H1 (cell line): ENCODE data around the gene BHLHE23. TPM values are rescaled to one million over a fixed set of nuclear protein-coding genes. Genes with fewer than 3 reads are reported as not detected.

Source experiments
- HDAC6 ChIP-seq: IDR thresholded peaks from one replicate; pipeline ENCODE4 v1.7.1; 2012; ENCODE audit warnings: low read depth, mild to moderate bottlenecking, inconsistent platforms, low read length, moderate library complexity
- KDM1A ChIP-seq: fragments of 200-600, 300-600 bp; sonication (generic); IDR thresholded peaks from 2 replicates; pipeline ENCODE4 v1.7.1; 2016; ENCODE audit warnings: mild to moderate bottlenecking, low read length, borderline replicate concordance
- YY1 ChIP-seq: IDR thresholded peaks from 2 replicates; pipeline ENCODE4 v1.6.1; 2011; ENCODE audit warnings: low read depth, mild to moderate bottlenecking, low read length
- polyA plus RNA-seq, 7 experiments: library from polyadenylated mRNA; depleted of rRNA in 3 of 7; stranded (reverse) in 5 of 7; unstranded in 2 of 7; fragments of >200 nt in 5 of 7; fragments of 200-250 nt in 2 of 7; gene quantifications; 1 replicate in 5 of 7; 2 replicates in 1 of 7; 4 replicates in 1 of 7; pipeline versions ENCODE4 v1.2.1 to v1.2.3, GENCODE V29; 2011 to 2013; ENCODE audit warnings: missing spikeins in 2 of 7, mixed read lengths in 2 of 7
- total RNA-seq: library from RNA; stranded (reverse); fragmentation: NEBNext Ultra II Directional; extraction: Animal tissue kit (Norgen Biotek cat#: 25700); gene quantifications from 2 replicates; pipeline ENCODE4 v1.2.1, GENCODE V29; 2021
- TF ChIP-seq, protein P1 (sequence below): IDR thresholded peaks from 2 replicates; pipeline ENCODE4 v1.6.1; 2012; ENCODE audit warnings: inconsistent platforms

Gene BHLHE23
- total and polyA plus RNA-seq, 2 of the 8 experiments (the other 6 are each of a cell fraction or from before 2014, with no cell fraction given), result 0.47 TPM; not detected in 1

DNA sequence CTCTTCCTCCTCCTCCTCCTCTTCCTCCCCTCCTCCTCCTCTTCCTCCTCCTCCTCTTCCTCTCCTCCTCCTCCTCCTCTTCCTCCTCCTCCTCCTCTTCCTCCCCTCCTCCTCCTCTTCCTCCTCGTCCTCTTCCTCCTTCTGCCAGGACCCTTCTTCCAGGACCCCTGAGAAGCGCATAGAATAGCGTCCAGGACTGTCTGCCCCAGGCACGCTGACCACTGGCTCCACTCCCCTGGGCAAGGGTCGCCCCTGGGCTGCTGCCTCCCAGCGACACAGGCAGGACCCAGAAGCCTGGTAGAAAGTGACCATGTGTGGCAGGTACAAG lies 42.4 kb upstream of the BHLHE23 start (continued):
- TF ChIP-seq, protein P1, sequence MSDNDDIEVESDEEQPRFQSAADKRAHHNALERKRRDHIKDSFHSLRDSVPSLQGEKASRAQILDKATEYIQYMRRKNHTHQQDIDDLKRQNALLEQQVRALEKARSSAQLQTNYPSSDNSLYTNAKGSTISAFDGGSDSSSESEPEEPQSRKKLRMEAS, result no peak
- TF ChIP-seq YY1 (no peak), KDM1A (no peak), HDAC6 (no peak)
